K562 (cell line): Measurements from ENCODE around the gene HSF5. TPM values are rescaled to one million over a fixed set of nuclear protein-coding genes. Genes with fewer than 3 reads are reported as not detected.

Source experiments
- ASH1L ChIP-seq: fragments of 450-650 bp; IDR thresholded peaks from 2 replicates; pipeline ENCODE4 v1.6.1; 2018; ENCODE audit warnings: borderline replicate concordance, mild to moderate bottlenecking, low read depth; ENCODE audit not compliant: partially characterized antibody
- ATF2 ChIP-seq: sonication (generic); formaldehyde crosslinking; IDR thresholded peaks from 2 replicates; pipeline ENCODE4 v1.8.1; 2022; ENCODE audit warnings: missing genetic modification reagents
- BRF2 ChIP-seq: IDR thresholded peaks from 3 replicates; pipeline ENCODE4 v1.6.1; 2011; ENCODE audit warnings: borderline replicate concordance, mild to moderate bottlenecking; ENCODE audit not compliant: insufficient read length, insufficient read depth
- C11orf30 ChIP-seq: fragments of 450-650 bp; IDR thresholded peaks from 2 replicates; pipeline ENCODE4 v1.6.1; 2016; ENCODE audit warnings: low read depth, mild to moderate bottlenecking
- FOSL1 ChIP-seq: fragments of 200-800 bp; sonication (Bioruptor generic); conservative IDR thresholded peaks from 2 replicates; pipeline ENCODE4 v1.6.1; 2016; ENCODE audit warnings: missing genetic modification characterization, missing compliant biosample characterization
- FOXK2 ChIP-seq, 2 experiments: fragments of 450-650 bp; IDR thresholded peaks in 1 of 2; conservative IDR thresholded peaks in 1 of 2; 2 replicates each; pipeline ENCODE4 v1.6.1; 2016; ENCODE audit warnings: low read depth in 2 of 2, mild to moderate bottlenecking in 1 of 2
- GTF2E2 ChIP-seq: fragments of 200-800 bp; sonication (Bioruptor generic); IDR thresholded peaks from 2 replicates; pipeline ENCODE4 v1.6.1; 2016; ENCODE audit warnings: missing genetic modification characterization, missing compliant biosample characterization
- HDAC2 ChIP-seq: fragments of 450-650 bp; IDR thresholded peaks from 2 replicates; pipeline ENCODE4 v1.6.1; 2016; ENCODE audit warnings: mild to moderate bottlenecking
- MXD1 ChIP-seq: fragments of 250-450 bp; sonication (Bioruptor Pico); IDR thresholded peaks from 2 replicates; pipeline ENCODE4 v1.8.0; 2021; ENCODE audit warnings: borderline replicate concordance, mild to moderate bottlenecking, moderate library complexity; ENCODE audit not compliant: poor library complexity, severe bottlenecking
- NR2C1 ChIP-seq, 2 experiments: fragments of 450-650 bp; IDR thresholded peaks; 2 replicates each; pipeline ENCODE4 v1.6.1; 2017; ENCODE audit warnings: mild to moderate bottlenecking in 2 of 2, antibody characterized with exemption in 1 of 2, inconsistent platforms in 1 of 2, missing compliant biosample characterization in 1 of 2, missing genetic modification characterization in 1 of 2
- POLR2AphosphoS5 ChIP-seq: IDR thresholded peaks from 2 replicates; pipeline ENCODE4 v1.6.1; 2011; ENCODE audit warnings: mild to moderate bottlenecking, low read depth, low read length, moderate library complexity; ENCODE audit not compliant: control insufficient read depth, insufficient read depth
- RAD51 ChIP-seq: fragments of 450-650 bp; IDR thresholded peaks from 2 replicates; pipeline ENCODE4 v1.7.1; 2016; ENCODE audit warnings: low read depth, mild to moderate bottlenecking, borderline replicate concordance
- RBFOX2 ChIP-seq: fragments of 200-400 bp; formaldehyde crosslinking; IDR thresholded peaks from 2 replicates; pipeline ENCODE4 v1.6.1; 2017; ENCODE audit warnings: low read depth, mild to moderate bottlenecking, low read length, moderate library complexity
- TAF9B ChIP-seq: fragments of 450-650 bp; IDR thresholded peaks from 2 replicates; pipeline ENCODE4 v1.6.1; 2018; ENCODE audit warnings: mild to moderate bottlenecking; ENCODE audit not compliant: partially characterized antibody
- TCF7L2 ChIP-seq: fragments of 150-350 bp; IDR thresholded peaks from 2 replicates; pipeline ENCODE4 v1.6.1; 2016; ENCODE audit warnings: low read depth, mild to moderate bottlenecking, low read length, moderate library complexity
- TEAD4 ChIP-seq, 2 experiments: sonication (generic) in 1 of 2; formaldehyde crosslinking in 1 of 2; IDR thresholded peaks; 2 replicates each; pipeline versions ENCODE4 v1.6.1 to v1.8.0; 2012 to 2022; ENCODE audit warnings: borderline replicate concordance in 1 of 2, inconsistent platforms in 1 of 2, low read length in 1 of 2, mild to moderate bottlenecking in 1 of 2, missing genetic modification reagents in 1 of 2
- TOE1 ChIP-seq, 2 experiments: fragments of 450-650 bp in 1 of 2; sonication (generic) in 1 of 2; formaldehyde crosslinking in 1 of 2; IDR thresholded peaks; 2 replicates each; pipeline versions ENCODE4 v1.7.1 to v1.8.0; 2016 to 2022; ENCODE audit warnings: borderline replicate concordance in 2 of 2, mild to moderate bottlenecking in 2 of 2, antibody characterized with exemption in 1 of 2, inconsistent platforms in 1 of 2, low read depth in 1 of 2, missing genetic modification reagents in 1 of 2, moderate library complexity in 1 of 2
- VEZF1 ChIP-seq: fragments of 200-800 bp; sonication (Bioruptor generic); IDR thresholded peaks from 2 replicates; pipeline ENCODE4 v1.6.1; 2017; ENCODE audit warnings: missing genetic modification characterization, missing compliant biosample characterization
- ZNF23 ChIP-seq: fragments of 250-450 bp; sonication (Bioruptor Pico); IDR thresholded peaks from 2 replicates; pipeline ENCODE4 v1.4.0; 2020; ENCODE audit warnings: mild to moderate bottlenecking
- ZNF280A ChIP-seq: fragments of 450-650 bp; IDR thresholded peaks from 2 replicates; pipeline ENCODE4 v1.6.1; 2018; ENCODE audit warnings: mild to moderate bottlenecking, low read depth; ENCODE audit not compliant: partially characterized antibody
- ZNF584 ChIP-seq: fragments of 200-800 bp; sonication (Bioruptor generic); IDR thresholded peaks from 2 replicates; pipeline ENCODE4 v1.6.1; 2016; ENCODE audit warnings: low read depth, mild to moderate bottlenecking, missing genetic modification characterization, missing compliant biosample characterization
- polyA plus RNA-seq, 8 experiments: library from polyadenylated mRNA; depleted of rRNA in 4 of 8; stranded (reverse) in 5 of 8; unstranded in 3 of 8; fragments of >200 nt; fragmentation: Nextera tagmentation in 2 of 8; fragmentation: Illumina TruSeq in 1 of 8; extraction: Ambion mirVana in 2 of 8; extraction: Trizol in 1 of 8; gene quantifications; 2 replicates each; pipeline versions ENCODE4 v1.2.1 to v1.2.3, GENCODE V29; 2011 to 2014; ENCODE audit warnings: inconsistent platforms in 1 of 8, missing spikeins in 1 of 8
- total RNA-seq, 7 experiments: library from RNA; depleted of rRNA in 6 of 7; stranded (reverse); fragments of >200 nt in 6 of 7; fragmentation: Illumina TruSeq in 2 of 7; extraction: Trizol in 2 of 7; gene quantifications; 2 replicates each; pipeline versions ENCODE4 v1.2.1 to v1.2.3, GENCODE V29; 2011 to 2021; ENCODE audit warnings: low replicate concordance in 1 of 7

HSF5 gene
- total and polyA plus RNA-seq, 9 of the 15 experiments (the other 6 are each of a cell fraction or from before 2014, with no cell fraction given) = 0.04 TPM; not detected in 8

GRCh38 chr17:58387834-58388233, 100.4 kb downstream of the HSF5 start (continued):
- TF ChIP-seq FOSL1 (peak; percentile 78), RBFOX2 (no peak), TEAD4 (IDR thresholded peaks at IDR 0.05; ENCODE audit: low read length) (peak; percentile 55), TEAD4 (CRISPR knock-in tag; IDR thresholded peaks at IDR 0.05; ENCODE audit: borderline replicate concordance) (no peak), VEZF1 (CRISPR knock-in tag) (peak; percentile 77), FOXK2 (conservative IDR thresholded peaks at IDR 0.05 in 1 of 2, IDR thresholded peaks at IDR 0.05 in 1 of 2; ENCODE audit: low read depth in 2 of 2) (no peak), NR2C1 (IDR thresholded peaks at IDR 0.05) (no peak), NR2C1 (tag; IDR thresholded peaks at IDR 0.05) (no peak), ASH1L (no peak), RAD51 (no peak), POLR2AphosphoS5 (peak; percentile 31; the same call in 1 of the 2 replicates), ZNF280A (no peak), HDAC2 (0 out of 2 replicates have a peak, but pooled peaks have one; percentile 46), ATF2 (CRISPR knock-in tag) (no peak), C11orf30 (peak; percentile 38; the same call in 1 of the 2 replicates), TCF7L2 (no peak), TAF9B (no peak), MXD1 (CRISPR knock-in tag) (no peak), ZNF23 (no peak), TOE1 (IDR thresholded peaks at IDR 0.05; ENCODE audit: borderline replicate concordance) (no peak), TOE1 (CRISPR knock-in tag; IDR thresholded peaks at IDR 0.05; ENCODE audit: borderline replicate concordance, low read depth) (no peak), BRF2 (no peak), GTF2E2 (tag) (no peak), ZNF584 (CRISPR knock-in tag) (no peak)
